Measurements from ENCODE around the gene GPT2.
"Not testable (repeated sequence)": the region's sequence is repeated elsewhere in the genome, so short reads cannot be mapped to it uniquely, and the experiment has no call there.

Gene GPT2

DNA sequence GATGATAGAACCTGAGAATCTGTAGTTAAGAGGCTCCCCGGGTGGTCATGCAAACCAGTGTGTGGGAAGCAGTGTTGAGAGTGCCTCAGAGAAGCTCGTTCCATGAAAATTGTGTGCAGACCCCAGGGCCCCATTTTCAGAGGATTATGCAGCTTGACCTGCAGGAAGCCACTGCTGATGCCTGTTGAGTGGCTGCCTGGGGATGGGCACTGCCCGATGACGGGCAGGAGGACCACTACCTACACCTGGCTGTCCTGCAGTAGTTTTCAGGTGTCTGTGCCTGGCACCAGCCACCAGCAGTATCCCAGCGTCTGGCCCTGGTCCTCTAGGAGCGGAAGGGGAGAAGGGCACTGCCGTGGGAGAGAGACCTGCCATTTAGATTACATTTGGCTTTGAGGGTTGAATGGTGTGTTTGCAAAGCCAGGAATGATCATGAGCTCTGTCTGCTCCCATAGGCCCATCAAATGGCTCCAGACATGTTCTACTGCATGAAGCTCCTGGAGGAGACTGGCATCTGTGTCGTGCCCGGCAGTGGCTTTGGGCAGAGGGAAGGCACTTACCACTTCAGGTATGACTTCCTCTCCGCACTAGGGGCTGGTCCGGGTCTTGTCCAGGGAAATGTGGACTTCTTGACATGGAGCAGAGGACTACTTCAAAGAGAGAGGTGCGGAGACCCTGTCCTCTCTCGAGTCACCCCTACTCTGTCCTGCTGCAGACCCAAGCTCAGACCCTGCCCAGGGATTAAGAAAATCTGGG, 42.5 kb downstream of the GPT2 start:
- Histone ChIP-seq H3K79me2 (ENCODE audit: control insufficient read depth, insufficient read depth, low read length, unreplicated experiment) (no peaks in the 10 kb centered on the region), H3K36me3 (ENCODE audit: insufficient read depth, low read length) (no peaks in the 10 kb centered on the region), H3K27ac (ENCODE audit: low read depth, low read length) (no peak overlapping the region)

DNA sequence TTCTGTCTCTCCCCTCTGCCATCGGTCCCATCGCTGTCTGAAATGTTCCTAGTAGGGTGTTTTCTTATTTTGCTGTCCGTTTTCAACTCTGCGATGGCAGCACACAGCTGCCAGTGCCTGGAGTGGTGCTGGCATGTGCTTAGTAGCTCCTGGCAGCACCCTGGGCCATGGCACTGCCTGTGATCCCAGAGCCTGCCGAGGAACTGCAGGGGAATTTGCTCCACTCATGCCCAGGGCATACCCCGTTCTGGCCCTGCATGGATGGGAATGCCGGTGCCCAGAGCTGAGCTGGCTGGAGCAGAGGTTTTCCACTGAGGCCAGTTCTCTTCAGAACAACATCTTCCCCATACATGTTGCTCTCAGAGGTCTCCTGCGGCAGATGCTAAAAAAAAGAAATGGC, 43.1 kb downstream of the GPT2 start:
- H3K4me3 ChIP-seq (ENCODE audit: low read depth, low read length), result no peak overlapping the region
- H3K36me3 ChIP-seq (ENCODE audit: insufficient read depth, low read length), result no peaks in the 10 kb centered on the region
- H3K79me2 ChIP-seq (ENCODE audit: control insufficient read depth, insufficient read depth, low read length, unreplicated experiment), result no peaks in the 10 kb centered on the region
- H3K27me3 ChIP-seq (ENCODE audit: insufficient read depth, low read length), result no peaks in the 10 kb centered on the region
- no peaks in the 10 kb centered on the region for H3K4me1 ChIP-seq (ENCODE audit: control insufficient read depth, insufficient read depth, low read length, unreplicated experiment)
- H3K27ac ChIP-seq (ENCODE audit: low read depth, low read length), result no peak overlapping the region
- no peak overlapping the region for H2AFZ ChIP-seq (ENCODE audit: low read length, unreplicated experiment)

More for the DNA sequence above, 42.5 kb downstream of the GPT2 start:
- no peaks in the 10 kb centered on the region for H3K27me3 ChIP-seq (ENCODE audit: insufficient read depth, low read length)
- H3K4me3 ChIP-seq (ENCODE audit: low read depth, low read length), result no peak overlapping the region
- no peak overlapping the region for H2AFZ ChIP-seq (ENCODE audit: low read length, unreplicated experiment)
- no peaks in the 10 kb centered on the region for H3K4me1 ChIP-seq (ENCODE audit: control insufficient read depth, insufficient read depth, low read length, unreplicated experiment)

DNA sequence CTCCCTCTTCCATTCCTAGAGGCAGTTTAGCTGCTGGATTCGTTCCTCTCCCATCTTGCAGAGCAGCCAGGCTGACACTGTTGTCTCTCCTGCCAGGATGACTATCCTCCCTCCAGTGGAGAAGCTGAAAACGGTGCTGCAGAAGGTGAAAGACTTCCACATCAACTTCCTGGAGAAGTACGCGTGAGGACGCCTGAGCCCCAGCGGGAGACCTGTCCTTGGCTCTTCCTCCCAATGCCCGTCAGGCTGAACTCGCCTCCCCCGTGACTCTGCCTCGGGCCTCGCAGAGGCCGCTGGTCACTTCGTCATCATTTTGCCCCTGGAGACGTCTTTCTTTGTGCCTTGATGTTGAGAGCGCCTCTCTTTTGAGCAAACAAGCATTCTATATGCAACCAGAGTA, 44.6 kb downstream of the GPT2 start:
- no peaks in the 10 kb centered on the region for H3K36me3 ChIP-seq (ENCODE audit: insufficient read depth, low read length)
- no peaks in the 10 kb centered on the region for H3K4me1 ChIP-seq (ENCODE audit: control insufficient read depth, insufficient read depth, low read length, unreplicated experiment)
- H3K4me3 ChIP-seq (ENCODE audit: low read depth, low read length), result no peak overlapping the region
- no peaks in the 10 kb centered on the region for H3K27me3 ChIP-seq (ENCODE audit: insufficient read depth, low read length)
- no peak overlapping the region for H3K27ac ChIP-seq (ENCODE audit: low read depth, low read length)
- no peaks in the 10 kb centered on the region for H3K79me2 ChIP-seq (ENCODE audit: control insufficient read depth, insufficient read depth, low read length, unreplicated experiment)
- no peak overlapping the region for H2AFZ ChIP-seq (ENCODE audit: low read length, unreplicated experiment)

DNA sequence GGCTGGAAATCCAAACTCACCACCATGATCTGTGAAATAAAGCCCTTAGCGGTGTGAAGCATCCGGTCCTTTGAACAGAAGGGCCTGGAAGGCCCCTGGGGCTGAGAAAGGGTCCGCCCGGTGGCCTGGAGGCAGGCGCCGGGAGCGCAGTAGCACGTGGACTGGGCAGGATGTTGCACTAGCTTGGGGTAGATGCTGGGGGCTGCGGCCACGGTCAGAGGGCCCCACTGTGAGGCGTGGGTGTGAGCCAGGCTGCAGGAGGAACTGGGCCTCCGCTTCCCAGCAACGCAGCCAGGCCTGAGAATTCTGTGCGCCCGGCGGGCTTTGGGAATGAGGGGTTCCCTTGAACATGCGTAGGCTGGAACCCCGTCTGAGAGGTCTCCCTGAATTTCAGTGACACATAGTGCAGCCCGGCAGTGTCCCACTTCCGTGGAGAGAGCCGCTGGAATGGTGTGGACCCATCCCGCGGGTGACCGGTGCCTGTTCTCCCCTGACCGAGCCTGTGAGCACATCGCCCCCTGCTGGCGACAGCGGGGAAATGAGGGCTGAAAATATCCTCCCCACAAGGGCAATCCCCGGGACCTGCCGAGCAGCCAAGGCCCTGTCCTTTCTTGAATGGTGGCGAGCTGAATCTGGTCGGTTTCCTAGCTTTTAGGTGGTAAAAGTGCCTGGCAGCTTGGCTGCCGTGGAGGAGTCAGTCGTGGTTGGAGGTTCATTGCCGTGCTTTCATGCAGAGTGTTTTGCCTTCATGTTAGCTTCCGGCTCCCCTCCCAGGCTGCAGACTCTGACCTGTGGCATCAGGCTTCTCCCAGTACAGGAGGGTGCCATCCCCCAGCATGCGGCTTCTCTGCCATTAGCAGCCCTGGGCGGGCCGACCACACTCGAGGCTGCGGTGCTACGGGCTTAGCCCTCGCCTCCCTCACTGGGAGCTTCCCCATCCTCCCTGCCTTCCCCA, 45.5 kb downstream of the GPT2 start:
- Histone ChIP-seq H3K27ac (ENCODE audit: low read depth, low read length) (no peak overlapping the region), H3K4me1 (ENCODE audit: control insufficient read depth, insufficient read depth, low read length, unreplicated experiment) (no peaks in the 10 kb centered on the region), H3K36me3 (ENCODE audit: insufficient read depth, low read length) (no peaks in the 10 kb centered on the region), H2AFZ (ENCODE audit: low read length, unreplicated experiment) (no peak overlapping the region), H3K4me3 (ENCODE audit: low read depth, low read length) (no peak overlapping the region), H3K79me2 (ENCODE audit: control insufficient read depth, insufficient read depth, low read length, unreplicated experiment) (no peaks in the 10 kb centered on the region), H3K27me3 (ENCODE audit: insufficient read depth, low read length) (no peaks in the 10 kb centered on the region)

DNA sequence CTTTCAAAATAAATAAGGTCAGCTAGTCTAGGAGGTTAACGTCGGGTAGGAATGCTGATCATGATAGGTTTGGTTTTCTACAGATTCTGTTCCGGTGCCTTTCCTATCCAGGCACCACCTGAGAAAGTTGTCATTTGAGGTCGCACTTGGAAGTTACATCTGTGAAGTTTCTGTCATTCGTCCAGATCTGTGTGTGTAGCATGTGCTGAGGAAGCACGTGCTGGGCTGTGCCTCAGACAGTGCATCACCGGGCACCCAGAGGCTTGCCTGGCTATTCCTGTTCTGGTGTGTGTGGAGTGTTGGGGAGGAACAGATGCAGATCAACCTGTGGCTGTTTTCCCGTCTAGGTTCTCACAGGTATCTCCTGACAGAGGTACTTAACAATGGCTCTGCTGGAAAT, 46.7 kb downstream of the GPT2 start:
- Histone ChIP-seq H3K79me2 (ENCODE audit: control insufficient read depth, insufficient read depth, low read length, unreplicated experiment) (no peaks in the 10 kb centered on the region), H2AFZ (ENCODE audit: low read length, unreplicated experiment) (no peak overlapping the region), H3K27ac (ENCODE audit: low read depth, low read length) (no peak overlapping the region), H3K4me1 (ENCODE audit: control insufficient read depth, insufficient read depth, low read length, unreplicated experiment) (no peaks in the 10 kb centered on the region), H3K36me3 (ENCODE audit: insufficient read depth, low read length) (no peaks in the 10 kb centered on the region), H3K4me3 (ENCODE audit: low read depth, low read length) (no peak overlapping the region), H3K27me3 (ENCODE audit: insufficient read depth, low read length) (no peaks in the 10 kb centered on the region)

DNA sequence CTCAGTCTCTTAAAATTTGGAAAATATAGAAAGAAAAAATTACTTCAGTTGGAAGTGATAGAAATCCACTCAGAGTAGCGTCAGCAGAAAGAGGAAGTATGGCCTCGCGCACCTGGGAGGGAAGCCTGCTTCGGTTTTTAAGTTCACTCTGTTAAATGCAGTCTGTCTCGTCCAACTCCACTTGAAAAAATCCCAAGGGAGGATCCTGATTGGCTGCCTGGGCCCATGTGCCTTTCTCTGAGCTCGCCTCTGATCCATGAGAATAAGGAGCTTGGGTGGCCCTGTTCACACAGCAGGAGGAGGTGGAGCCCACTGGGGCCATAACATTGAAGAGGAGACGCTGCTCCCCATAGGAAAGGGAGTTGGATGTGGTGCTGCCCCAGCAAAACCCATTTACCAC, 48.6 kb downstream of the GPT2 start:
- H3K36me3 ChIP-seq (ENCODE audit: insufficient read depth, low read length), result no peaks in the 10 kb centered on the region
- H3K27me3 ChIP-seq (ENCODE audit: insufficient read depth, low read length), result no peaks in the 10 kb centered on the region
- no peaks in the 10 kb centered on the region for H3K79me2 ChIP-seq (ENCODE audit: control insufficient read depth, insufficient read depth, low read length, unreplicated experiment)
- no peaks in the 10 kb centered on the region for H3K4me1 ChIP-seq (ENCODE audit: control insufficient read depth, insufficient read depth, low read length, unreplicated experiment)
- H3K4me3 ChIP-seq (ENCODE audit: low read depth, low read length), result no peak overlapping the region
- H2AFZ ChIP-seq (ENCODE audit: low read length, unreplicated experiment), result no peak overlapping the region
- H3K27ac ChIP-seq (ENCODE audit: low read depth, low read length), result no peak overlapping the region

DNA sequence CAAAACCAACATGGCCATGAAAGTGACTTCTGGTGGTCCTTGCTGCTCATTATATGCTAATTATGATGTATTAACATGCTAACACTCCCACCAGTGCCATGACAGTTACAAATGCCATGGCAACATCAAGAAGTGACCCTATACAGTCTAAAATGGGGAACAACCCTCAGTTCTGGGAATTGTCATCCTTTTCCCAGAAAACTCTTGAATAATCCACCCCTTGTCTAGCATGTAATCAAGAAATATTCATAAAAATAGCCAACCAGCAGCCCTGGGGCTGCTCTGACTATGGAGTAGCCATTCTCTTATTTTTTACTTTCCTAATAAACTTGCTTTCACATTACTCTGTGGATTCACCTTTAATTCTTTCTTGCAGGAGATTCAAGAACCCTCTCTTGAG, 53.4 kb downstream of the GPT2 start:
- Histone ChIP-seq H3K27me3 (ENCODE audit: insufficient read depth, low read length) (no peaks in the 10 kb centered on the region), H3K36me3 (ENCODE audit: insufficient read depth, low read length) (no peaks in the 10 kb centered on the region), H3K27ac (ENCODE audit: low read depth, low read length) (no peak overlapping the region), H3K4me3 (ENCODE audit: low read depth, low read length) (no peak overlapping the region), H3K4me1 (ENCODE audit: control insufficient read depth, insufficient read depth, low read length, unreplicated experiment) (no peaks in the 10 kb centered on the region), H3K79me2 (ENCODE audit: control insufficient read depth, insufficient read depth, low read length, unreplicated experiment) (no peaks in the 10 kb centered on the region), H2AFZ (ENCODE audit: low read length, unreplicated experiment) (no peak overlapping the region)

DNA sequence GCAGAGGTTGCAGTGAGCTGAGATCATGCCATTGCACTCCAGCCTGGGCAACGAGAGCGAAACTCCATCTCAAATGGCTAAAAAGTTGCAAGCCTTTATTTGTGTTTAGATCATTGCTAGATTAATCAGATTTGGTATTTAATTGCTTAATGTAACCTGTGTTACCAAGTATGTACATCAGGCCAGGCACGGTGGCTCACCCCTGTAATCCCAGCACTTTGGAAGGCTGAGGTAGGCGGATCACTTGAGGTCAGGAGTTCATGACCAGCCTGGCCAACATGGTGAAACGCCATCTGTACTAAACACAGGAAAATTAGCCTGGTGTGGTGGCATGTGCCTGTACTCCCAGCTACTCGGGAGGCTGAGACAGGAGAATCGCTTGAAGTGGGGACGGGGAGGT, 60.6 kb downstream of the GPT2 start:
- H3K4me1 ChIP-seq (ENCODE audit: control insufficient read depth, insufficient read depth, low read length, unreplicated experiment), result not testable (repeated sequence)

DNA sequence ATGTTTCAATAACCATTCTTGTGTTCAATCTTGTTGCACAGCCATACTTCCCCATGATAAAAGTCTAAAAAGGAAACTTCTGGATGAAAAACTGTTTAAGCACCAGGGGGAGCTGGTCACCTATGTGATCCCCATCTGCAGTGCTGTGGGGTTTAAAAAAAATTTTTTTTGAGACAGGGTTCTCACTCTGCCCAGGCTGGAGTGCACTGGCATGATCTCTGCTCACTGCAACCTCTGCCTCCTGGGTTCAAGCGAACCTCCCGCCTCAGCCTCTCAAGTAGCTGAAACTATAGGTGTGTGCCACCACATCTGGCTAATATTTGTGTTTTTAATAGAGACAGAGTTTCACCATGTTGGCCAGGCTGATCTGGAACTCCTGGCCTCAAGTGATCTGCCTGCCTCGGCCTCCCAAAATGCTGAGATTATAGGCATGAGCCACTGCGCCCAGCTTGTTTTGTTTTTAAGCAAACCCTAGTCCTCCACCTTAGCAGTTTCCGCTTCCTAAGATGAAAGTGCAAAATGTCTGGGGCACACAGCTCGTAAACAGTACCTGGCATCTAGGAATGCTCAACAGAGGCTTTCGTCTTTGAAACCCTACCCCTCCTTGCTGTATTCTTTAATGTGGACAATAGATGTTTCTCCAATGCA, 63.9 kb downstream of the GPT2 start:
- Histone ChIP-seq H2AFZ (ENCODE audit: low read length, unreplicated experiment) (no peak overlapping the region), H3K36me3 (ENCODE audit: insufficient read depth, low read length) (no peaks in the 10 kb centered on the region), H3K27ac (ENCODE audit: low read depth, low read length) (no peak overlapping the region), H3K4me3 (ENCODE audit: low read depth, low read length) (no peak overlapping the region), H3K4me1 (ENCODE audit: control insufficient read depth, insufficient read depth, low read length, unreplicated experiment) (no peaks in the 10 kb centered on the region), H3K79me2 (ENCODE audit: control insufficient read depth, insufficient read depth, low read length, unreplicated experiment) (no peaks in the 10 kb centered on the region), H3K27me3 (ENCODE audit: insufficient read depth, low read length) (no peaks in the 10 kb centered on the region)

More for the DNA sequence above, 60.6 kb downstream of the GPT2 start:
- not testable (repeated sequence) for H3K27me3 ChIP-seq (ENCODE audit: insufficient read depth, low read length); H3K79me2 ChIP-seq (ENCODE audit: control insufficient read depth, insufficient read depth, low read length, unreplicated experiment); H3K4me3 ChIP-seq (ENCODE audit: low read depth, low read length); H3K27ac ChIP-seq (ENCODE audit: low read depth, low read length); H2AFZ ChIP-seq (ENCODE audit: low read length, unreplicated experiment); H3K36me3 ChIP-seq (ENCODE audit: insufficient read depth, low read length)

DNA sequence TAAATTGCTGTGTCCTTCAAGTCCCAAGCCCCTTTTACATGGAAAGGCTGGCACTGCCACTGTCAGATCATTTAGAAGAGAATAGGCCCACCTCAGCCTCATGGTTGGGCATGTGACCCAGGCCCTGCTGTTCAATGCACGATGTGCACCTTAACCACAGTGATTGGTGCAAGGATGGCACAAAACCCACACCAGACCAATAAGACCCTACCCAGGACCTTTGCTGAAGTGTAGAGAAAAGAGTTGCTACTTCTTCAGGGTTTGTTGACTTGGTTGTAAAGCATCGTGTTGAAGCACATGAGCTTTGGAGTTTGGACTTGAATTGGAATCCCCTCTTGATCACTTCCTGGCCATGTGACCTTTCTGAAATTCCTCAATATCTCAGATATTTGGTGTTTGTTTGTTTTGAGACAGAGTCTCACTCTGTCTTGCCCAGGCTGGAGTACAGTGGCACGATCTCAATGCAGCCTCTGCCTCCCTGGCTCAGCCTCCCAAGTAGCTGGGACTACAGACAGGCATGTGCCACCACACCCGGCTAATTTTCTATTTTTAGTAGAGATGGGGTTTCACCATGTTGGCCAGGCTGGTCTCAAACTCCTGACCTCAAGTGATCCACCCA, 64.5 kb downstream of the GPT2 start:
- no peak overlapping the region for H3K4me3 ChIP-seq (ENCODE audit: low read depth, low read length)
- no peaks in the 10 kb centered on the region for H3K4me1 ChIP-seq (ENCODE audit: control insufficient read depth, insufficient read depth, low read length, unreplicated experiment)
- H3K79me2 ChIP-seq (ENCODE audit: control insufficient read depth, insufficient read depth, low read length, unreplicated experiment), result no peaks in the 10 kb centered on the region
- H3K36me3 ChIP-seq (ENCODE audit: insufficient read depth, low read length), result no peaks in the 10 kb centered on the region
- H3K27me3 ChIP-seq (ENCODE audit: insufficient read depth, low read length), result no peaks in the 10 kb centered on the region
- no peak overlapping the region for H2AFZ ChIP-seq (ENCODE audit: low read length, unreplicated experiment)
- no peak overlapping the region for H3K27ac ChIP-seq (ENCODE audit: low read depth, low read length)

Measured in ACC112 (cell line).